ENCODE data around the gene OAT.

The OAT gene

GRCh38 chr10:124353896-124354295 lies 64.8 kb downstream of the OAT start:
- TF ChIP-seq CTCF (conservative IDR thresholded peaks at IDR 0.05; ENCODE audit: low read depth, low read length): no peak
- DNase-seq (ENCODE audit: low read depth): no peak
- no peak overlapping the region for H3K4me3 ChIP-seq (ENCODE audit: low read length)

DNA sequence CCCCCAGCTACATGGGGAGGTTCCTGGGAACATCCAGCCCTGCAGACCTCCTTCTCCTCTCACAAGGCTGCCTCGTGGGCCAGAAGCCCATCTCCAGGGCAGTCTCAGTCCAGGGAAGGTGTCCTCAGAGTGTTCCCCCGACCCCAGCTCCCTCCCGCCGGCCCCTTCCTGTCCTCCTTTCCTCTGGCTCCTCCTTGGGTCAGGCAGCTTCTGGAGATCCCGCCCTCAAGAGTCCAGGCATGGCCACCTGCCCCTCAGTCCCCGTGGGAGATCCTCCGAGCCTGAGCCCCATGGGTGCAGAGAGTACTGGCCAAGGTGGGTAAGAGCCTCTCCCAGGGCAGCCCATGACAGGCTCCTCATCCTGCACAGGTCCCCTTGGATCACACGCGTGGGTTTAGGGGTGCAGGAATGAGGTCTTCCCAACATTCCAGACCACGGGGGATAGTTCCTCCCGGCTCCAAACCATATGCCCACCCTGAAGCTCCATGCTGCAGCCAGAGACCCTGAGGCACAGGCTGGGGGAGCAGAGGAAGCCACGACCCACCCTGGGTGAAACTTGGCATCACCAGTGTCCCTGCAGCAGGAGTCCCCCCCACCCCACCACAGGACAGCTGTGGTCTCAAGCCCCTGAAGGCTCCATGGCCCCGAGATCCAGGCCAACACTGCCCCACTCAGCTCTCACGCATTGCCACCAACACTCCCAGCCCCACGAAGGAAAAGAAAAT lies 65.5 kb downstream of the OAT start:
- no peak for DNase-seq (ENCODE audit: low read depth)
- no peak overlapping the region for H3K4me3 ChIP-seq (ENCODE audit: low read length)
- TF ChIP-seq CTCF (conservative IDR thresholded peaks at IDR 0.05; ENCODE audit: low read depth, low read length): no peak

DNA sequence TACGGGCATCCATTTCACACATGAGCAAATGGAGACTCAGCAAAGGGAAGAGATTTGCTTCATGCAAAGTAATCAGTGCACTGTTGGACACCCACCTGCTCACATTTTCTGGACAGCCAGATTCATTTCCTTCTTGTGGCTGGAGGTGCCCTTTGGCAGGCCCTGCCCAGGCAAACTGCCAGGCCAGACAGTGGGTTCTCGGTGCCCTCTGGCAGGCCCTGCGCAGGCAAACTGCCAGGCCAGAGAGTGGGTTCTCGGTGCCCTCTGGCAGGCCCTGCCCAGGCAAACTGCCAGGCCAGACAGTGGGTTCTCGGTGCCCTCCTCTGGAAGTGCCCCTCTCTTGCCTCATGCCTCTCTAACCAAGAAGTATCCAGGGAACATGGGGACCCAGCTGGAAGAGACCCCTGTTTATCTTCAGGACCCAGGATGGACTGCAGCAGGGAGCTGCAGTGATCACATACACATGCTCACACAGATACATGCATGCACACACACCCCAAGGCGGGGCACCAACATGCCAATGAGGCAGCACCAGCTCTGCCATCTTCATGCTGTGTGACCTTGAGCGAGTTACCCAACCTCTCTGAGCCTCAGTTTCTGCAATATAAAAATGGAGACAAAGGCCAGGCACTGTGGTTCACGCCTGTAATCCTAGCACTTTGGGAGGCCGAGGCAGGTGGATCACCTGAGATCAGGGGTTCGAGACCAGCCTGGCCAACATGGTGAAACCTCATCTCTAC lies 67.1 kb downstream of the OAT start:
- H3K4me3 ChIP-seq (ENCODE audit: low read length): no peak overlapping the region
- no peak for TF ChIP-seq CTCF (conservative IDR thresholded peaks at IDR 0.05; ENCODE audit: low read depth, low read length)
- DNase-seq (ENCODE audit: low read depth): no peak

- H3K4me3 ChIP-seq (ENCODE audit: low read length): no peak overlapping the region
- no peak for DNase-seq (ENCODE audit: low read depth)
- TF ChIP-seq CTCF (conservative IDR thresholded peaks at IDR 0.05; ENCODE audit: low read depth, low read length): no peak
These were observed 67.9 kb downstream of the OAT start for GRCh38 chr10:124350806-124351205.

DNA sequence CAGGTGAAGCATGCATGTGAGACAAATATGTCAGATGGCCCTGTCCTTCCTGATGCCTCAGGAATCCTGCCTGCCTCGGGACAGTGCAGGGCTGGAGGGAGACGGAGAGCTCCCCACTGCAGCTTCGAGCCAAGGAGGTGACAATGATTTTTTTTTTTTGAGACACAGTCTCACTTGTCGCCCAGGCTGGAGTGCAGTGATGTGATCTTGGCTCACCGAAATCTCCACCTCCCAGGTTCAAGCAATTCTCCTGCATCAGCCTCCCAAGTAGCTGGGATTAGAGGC lies 68.8 kb downstream of the OAT start:
- no peak for TF ChIP-seq CTCF (conservative IDR thresholded peaks at IDR 0.05; ENCODE audit: low read depth, low read length)
- DNase-seq (ENCODE audit: low read depth): no peak
- H3K4me3 ChIP-seq (ENCODE audit: low read length): no peak overlapping the region

GRCh38 chr10:124349231-124349995 lies 69.3 kb downstream of the OAT start:
- DNase-seq (ENCODE audit: low read depth): no peak
- no peak for TF ChIP-seq CTCF (conservative IDR thresholded peaks at IDR 0.05; ENCODE audit: low read depth, low read length)
- H3K4me3 ChIP-seq (ENCODE audit: low read length): no peak overlapping the region
